Natural killer cell treated with Interleukin-12 subunit alpha and Interleukin-12 subunit beta and Interleukin-15 and Interleukin-18, amount 100 ng/mL, for 72 hours (primary cell): Measurements from ENCODE around the gene FAHD2B. TPM values are rescaled to one million over a fixed set of nuclear protein-coding genes. Genes with fewer than 3 reads are reported as not detected.
"Not testable (repeated sequence)": the region's sequence is repeated elsewhere in the genome, so short reads cannot be mapped to it uniquely, and the experiment has no call there.

Source experiments
- ATAC-seq, 2 donors: fragments of 150-1000 bp; cut with Tn5 transposase in 1 of 2; sonication (Bioruptor Pico), chemical (Tn5 transposase) in 1 of 2; 2 replicates each; pipeline ENCODE4 v1.10.0; 2021
- DNase-seq: peaks from one replicate; pipeline ENCODE4 v3.0.0; 2022; ENCODE audit warnings: low spot score
- H3K27ac Mint-ChIP-seq, 2 donors: 1 replicate in 1 of 2; 2 replicates in 1 of 2; pipeline ENCODE4 v1.8.0; 2022; ENCODE audit warnings: mixed read lengths in 2 of 2, mild to moderate bottlenecking in 1 of 2, moderate library complexity in 1 of 2
- H3K27me3 Mint-ChIP-seq, 2 donors: 1 replicate in 1 of 2; 2 replicates in 1 of 2; pipeline ENCODE4 v1.8.0; 2022; ENCODE audit warnings: mixed read lengths in 2 of 2
- H3K36me3 Mint-ChIP-seq: one replicate; pipeline ENCODE4 v1.8.0; 2022; ENCODE audit warnings: mixed read lengths
- H3K4me1 Mint-ChIP-seq, 2 donors: 1 replicate in 1 of 2; 2 replicates in 1 of 2; pipeline ENCODE4 v1.8.0; 2022; ENCODE audit warnings: low read depth in 2 of 2, mixed read lengths in 2 of 2, mild to moderate bottlenecking in 1 of 2
- H3K4me3 Mint-ChIP-seq: one replicate; pipeline ENCODE4 v1.8.0; 2022; ENCODE audit warnings: mixed read lengths
- H3K9me3 Mint-ChIP-seq: 2 replicates; pipeline ENCODE4 v1.8.0; 2022; ENCODE audit warnings: mixed read lengths
- total RNA-seq, 2 donors: library from RNA; stranded (reverse); gene quantifications; one replicate each; pipeline ENCODE4 v1.2.3, GENCODE V29; 2022

FAHD2B gene
- total RNA-seq, 2 donors from 2014 or later, result 14.3 to 16.6 TPM

- not testable (repeated sequence) for H3K4me3 Mint-ChIP-seq, H3K36me3 Mint-ChIP-seq, H3K4me1 Mint-ChIP-seq, H3K9me3 Mint-ChIP-seq, ATAC-seq, DNase-seq
- H3K27me3 Mint-ChIP-seq, result peaks cover 9 to 15% of the 10 kb centered on the region in 2 donors
- H3K27ac Mint-ChIP-seq, result peak overlapping the region in 1 of 2 donors; percentile 41
These were observed 46.2 kb downstream of the FAHD2B start for GRCh38 chr2:97048448-97048847.

GRCh38 chr2:97046676-97047075 lies 48.0 kb downstream of the FAHD2B start:
- H3K4me1 Mint-ChIP-seq, H3K27ac Mint-ChIP-seq, H3K9me3 Mint-ChIP-seq, H3K4me3 Mint-ChIP-seq, ATAC-seq, H3K36me3 Mint-ChIP-seq, DNase-seq: not testable (repeated sequence)
- peaks cover 12 to 22% of the 10 kb centered on the region in 2 donors for H3K27me3 Mint-ChIP-seq

- not testable (repeated sequence) for H3K4me3 Mint-ChIP-seq, DNase-seq, H3K4me1 Mint-ChIP-seq, H3K9me3 Mint-ChIP-seq, H3K27ac Mint-ChIP-seq, ATAC-seq, H3K36me3 Mint-ChIP-seq
- peaks cover 12 to 28% of the 10 kb centered on the region in 2 donors for H3K27me3 Mint-ChIP-seq
These were observed 48.7 kb downstream of the FAHD2B start for GRCh38 chr2:97045895-97046499.

Other genes starting within 250 kb of the FAHD2B start
- gene ANKRD39, start 236.9 kb downstream of the FAHD2B start, total RNA-seq, result 10 to 100 TPM; 27.8 to 41.7 TPM
- 10 to 100 TPM; 17.0 to 18.0 TPM for gene SEMA4C, start 224.8 kb downstream of the FAHD2B start, total RNA-seq
- gene FAM178B, start 108.3 kb downstream of the FAHD2B start, total RNA-seq, result not detected
- gene ANKRD36, start 18.3 kb upstream of the FAHD2B start, total RNA-seq, result 10 to 100 TPM; 28.5 to 71.0 TPM